Neural progenitor cell (in vitro differentiated cells): Measurements from ENCODE around the gene EDEM2.

Experiments used
- EZH2 ChIP-seq: fragments of 200-600 bp; sonication (generic); IDR thresholded peaks from 2 replicates; pipeline ENCODE4 v1.6.1; 2017; ENCODE audit warnings: antibody characterized with exemption, mild to moderate bottlenecking, moderate library complexity
- EZH2phosphoT487 ChIP-seq: fragments of 200-600 bp; sonication (generic); IDR thresholded peaks from 2 replicates; pipeline ENCODE4 v1.6.1; 2017; ENCODE audit warnings: antibody characterized with exemption
- TF ChIP-seq, protein P1 (sequence below): fragments of 200-600 bp; sonication (generic); IDR thresholded peaks from 2 replicates; pipeline ENCODE4 v1.5.1; 2017; ENCODE audit warnings: antibody characterized with exemption, mild to moderate bottlenecking

DNA sequence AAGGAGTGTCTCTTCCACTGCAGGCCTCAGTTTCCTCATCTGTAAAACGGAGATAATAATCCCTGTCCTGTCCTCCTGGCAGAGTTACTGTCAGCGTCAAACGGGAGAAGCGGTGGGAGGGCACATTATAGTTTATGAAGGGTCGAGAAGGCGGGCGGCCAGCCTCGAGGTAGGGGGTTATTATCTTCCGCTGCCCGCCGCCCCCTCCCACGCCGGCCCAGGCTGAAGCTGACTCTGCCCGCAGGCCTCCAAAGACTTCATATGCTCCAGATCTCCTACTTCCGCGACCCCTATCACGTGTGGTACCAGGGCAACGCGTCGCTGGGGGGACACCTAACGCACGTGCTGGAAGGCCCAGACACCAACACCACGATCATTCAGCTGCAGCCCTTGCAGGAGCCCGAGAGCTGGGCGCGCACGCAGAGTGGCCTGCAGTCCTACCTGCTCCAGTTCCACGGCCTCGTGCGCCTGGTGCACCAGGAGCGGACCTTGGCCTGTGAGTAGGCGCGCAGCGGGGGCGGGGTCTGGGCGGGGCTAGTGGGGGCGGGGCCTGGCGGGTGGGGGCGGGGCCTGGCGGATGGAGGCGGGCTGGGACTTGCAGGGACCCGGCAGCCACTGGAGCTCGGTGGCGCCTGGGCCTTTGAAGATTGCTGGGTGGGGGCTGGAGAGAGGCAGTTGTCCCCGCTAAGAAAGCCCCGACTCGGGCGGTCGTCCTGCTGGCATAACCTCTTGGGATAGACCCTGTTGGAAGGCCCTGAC is 27.5 kb upstream of the EDEM2 start:
- TF ChIP-seq EZH2 (no peak), EZH2phosphoT487 (no peak)
- TF ChIP-seq, protein P1, sequence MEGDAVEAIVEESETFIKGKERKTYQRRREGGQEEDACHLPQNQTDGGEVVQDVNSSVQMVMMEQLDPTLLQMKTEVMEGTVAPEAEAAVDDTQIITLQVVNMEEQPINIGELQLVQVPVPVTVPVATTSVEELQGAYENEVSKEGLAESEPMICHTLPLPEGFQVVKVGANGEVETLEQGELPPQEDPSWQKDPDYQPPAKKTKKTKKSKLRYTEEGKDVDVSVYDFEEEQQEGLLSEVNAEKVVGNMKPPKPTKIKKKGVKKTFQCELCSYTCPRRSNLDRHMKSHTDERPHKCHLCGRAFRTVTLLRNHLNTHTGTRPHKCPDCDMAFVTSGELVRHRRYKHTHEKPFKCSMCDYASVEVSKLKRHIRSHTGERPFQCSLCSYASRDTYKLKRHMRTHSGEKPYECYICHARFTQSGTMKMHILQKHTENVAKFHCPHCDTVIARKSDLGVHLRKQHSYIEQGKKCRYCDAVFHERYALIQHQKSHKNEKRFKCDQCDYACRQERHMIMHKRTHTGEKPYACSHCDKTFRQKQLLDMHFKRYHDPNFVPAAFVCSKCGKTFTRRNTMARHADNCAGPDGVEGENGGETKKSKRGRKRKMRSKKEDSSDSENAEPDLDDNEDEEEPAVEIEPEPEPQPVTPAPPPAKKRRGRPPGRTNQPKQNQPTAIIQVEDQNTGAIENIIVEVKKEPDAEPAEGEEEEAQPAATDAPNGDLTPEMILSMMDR, result no peak
